Myocyte (in vitro differentiated cells): ENCODE data around the gene FAM200C. TPM values are rescaled to one million over a fixed set of nuclear protein-coding genes. Genes with fewer than 3 reads are reported as not detected.

Experiments
- total RNA-seq: library from RNA; depleted of rRNA; stranded (reverse); fragments of >200 nt; gene quantifications from 2 replicates; pipeline ENCODE4 v1.2.3, GENCODE V29; 2014

The FAM200C gene
- total RNA-seq, 1 donor from 2014 or later = 7.8 TPM

Other genes with a start within 250 kb of the FAM200C start
- not detected in 2 replicates for gene FABP6, start 170.5 kb downstream of the FAM200C start, total RNA-seq
- gene CCNJL, start 87.5 kb downstream of the FAM200C start, total RNA-seq = 1.9 and 2.4 TPM in 2 replicates
- 2.5 and 3.3 TPM in 2 replicates for gene C1QTNF2, start 29.4 kb downstream of the FAM200C start, total RNA-seq
- 71.2 and 90.2 TPM in 2 replicates for gene SLU7, start 19.0 kb upstream of the FAM200C start, total RNA-seq
- gene PTTG1, start 21.8 kb upstream of the FAM200C start, total RNA-seq = 24.6 and 25.4 TPM in 2 replicates